ENCODE results near the gene AACS. TPM values are rescaled to one million over a fixed set of nuclear protein-coding genes. Genes with fewer than 3 reads are reported as not detected.

Gene AACS
- polyA plus RNA-seq (2011; rRNA removed) (16.2 and 27.5 TPM in 2 replicates), polyA minus RNA-seq (2011; rRNA and poly(A)+ RNA removed) (23.8 and 25.3 TPM in 2 replicates)

- no peak for DNase-seq (ENCODE audit: low read depth)
- POLR2A ChIA-PET = no interaction called here
- Histone ChIP-seq H3K27me3 (ENCODE audit: control insufficient read depth, insufficient read depth, low read length) (no peaks in the 10 kb centered on the region), H3K4me3 (ENCODE audit: low read depth, low read length) (peak within 1 kb of the TSS; percentile 56), H3K36me3 (ENCODE audit: control insufficient read depth, insufficient read depth, low read length) (peaks cover 1% of the 10 kb centered on the region)
- CTCF ChIA-PET = interaction anchor here (0.8 kb wide), 1 partner anchor 16 kb away, joined by 3 read pairs; no protein-coding TSS in a partner anchor
- TF ChIP-seq CTCF (IDR thresholded peaks at IDR 0.05; ENCODE audit: insufficient read depth, low read depth, low read length) = no peak
Observed at GRCh38 chr12:125065021-125065918, at the start of gene AACS. TSS of gene AACS (plus strand) at chr12:125065435. CDS start at chr12:125065585, 150 bp downstream.

- ChIA-PET POLR2A (no interaction called here), CTCF (interaction anchor here (0.6 kb wide), 1 partner anchor 42 kb away, joined by 3 read pairs; no protein-coding TSS in a partner anchor)
- no peak for TF ChIP-seq CTCF (IDR thresholded peaks at IDR 0.05; ENCODE audit: insufficient read depth, low read depth, low read length)
- DNase-seq (ENCODE audit: low read depth) = no peak
- no peaks in the 10 kb centered on the region for H3K36me3 ChIP-seq (ENCODE audit: control insufficient read depth, insufficient read depth, low read length)
- H3K4me3 ChIP-seq (ENCODE audit: low read depth, low read length) = no peak overlapping the region
- H3K27me3 ChIP-seq (ENCODE audit: control insufficient read depth, insufficient read depth, low read length) = no peaks in the 10 kb centered on the region
Observed at GRCh38 chr12:125015680-125016310, 49.4 kb upstream of the AACS start.

GRCh38 chr12:125017801-125018200, 47.4 kb upstream of the AACS start:
- POLR2A ChIA-PET = no interaction called here
- no peak for DNase-seq (ENCODE audit: low read depth)
- H3K4me3 ChIP-seq (ENCODE audit: low read depth, low read length) = no peak overlapping the region
- no peaks in the 10 kb centered on the region for H3K36me3 ChIP-seq (ENCODE audit: control insufficient read depth, insufficient read depth, low read length)
- H3K27me3 ChIP-seq (ENCODE audit: control insufficient read depth, insufficient read depth, low read length) = no peaks in the 10 kb centered on the region
- CTCF ChIA-PET = no interaction called here
- no peak for TF ChIP-seq CTCF (IDR thresholded peaks at IDR 0.05; ENCODE audit: insufficient read depth, low read depth, low read length)

- CTCF ChIA-PET = no interaction called here
- POLR2A ChIA-PET = no interaction called here
- Histone ChIP-seq H3K4me3 (ENCODE audit: low read depth, low read length) (no peak overlapping the region), H3K36me3 (ENCODE audit: control insufficient read depth, insufficient read depth, low read length) (no peaks in the 10 kb centered on the region), H3K27me3 (ENCODE audit: control insufficient read depth, insufficient read depth, low read length) (no peaks in the 10 kb centered on the region)
- no peak for DNase-seq (ENCODE audit: low read depth)
- no peak for TF ChIP-seq CTCF (IDR thresholded peaks at IDR 0.05; ENCODE audit: insufficient read depth, low read depth, low read length)
Observed at GRCh38 chr12:125018356-125018755, 46.9 kb upstream of the AACS start.

- no peaks in the 10 kb centered on the region for H3K27me3 ChIP-seq (ENCODE audit: control insufficient read depth, insufficient read depth, low read length)
- POLR2A ChIA-PET = no interaction called here
- no peak for DNase-seq (ENCODE audit: low read depth)
- CTCF ChIA-PET = no interaction called here
- no peaks in the 10 kb centered on the region for H3K36me3 ChIP-seq (ENCODE audit: control insufficient read depth, insufficient read depth, low read length)
- H3K4me3 ChIP-seq (ENCODE audit: low read depth, low read length) = no peak overlapping the region
- no peak for TF ChIP-seq CTCF (IDR thresholded peaks at IDR 0.05; ENCODE audit: insufficient read depth, low read depth, low read length)
Observed at GRCh38 chr12:125021096-125021495, 44.1 kb upstream of the AACS start.

All from BJ (cell line).